Transverse colon (tissue), 4 donors: ENCODE measurements around the gene F11. TPM values are rescaled to one million over a fixed set of nuclear protein-coding genes. Genes with fewer than 3 reads are reported as not detected.
"Not testable (repeated sequence)": the region's sequence is repeated elsewhere in the genome, so short reads cannot be mapped to it uniquely, and the experiment has no call there.

Source experiments
- DNase-seq: peaks from one replicate; pipeline ENCODE4 v3.0.0-alpha.2; 2019
- H3K27ac ChIP-seq, 4 donors: fragments of 200-600 bp; sonication (generic); 2 replicates each; pipeline ENCODE4 v1.5.1; 2016 to 2018; ENCODE audit warnings: inconsistent platforms in 4 of 4
- H3K27me3 ChIP-seq: fragments of 200-600 bp; sonication (generic); 2 replicates; pipeline ENCODE4 v1.5.1; 2017; ENCODE audit warnings: inconsistent platforms
- H3K36me3 ChIP-seq, 4 donors: fragments of 200-600 bp; sonication (generic); 2 replicates each; pipeline ENCODE4 v1.5.1; 2017 to 2019; ENCODE audit warnings: inconsistent platforms in 4 of 4
- H3K4me1 ChIP-seq, 4 donors: fragments of 200-600 bp; sonication (generic); 2 replicates each; pipeline ENCODE4 v1.5.1; 2017 to 2020; ENCODE audit warnings: inconsistent platforms in 4 of 4
- H3K4me3 ChIP-seq, 4 donors: fragments of 200-600 bp; sonication (generic); 1 replicate in 1 of 4; 2 replicates in 3 of 4; pipeline versions ENCODE4 v1.5.1 to v1.6.1; 2017 to 2019; ENCODE audit warnings: inconsistent platforms in 4 of 4
- H3K9me3 ChIP-seq, 2 donors: fragments of 200-600 bp; sonication (generic); 2 replicates each; pipeline ENCODE4 v1.5.1; 2017 to 2019; ENCODE audit warnings: inconsistent platforms in 2 of 2
- CTCF ChIP-seq, 5 experiments: fragments of 200-600 bp in 3 of 5; fragments of 450-650 bp in 2 of 5; sonication (generic) in 3 of 5; IDR thresholded peaks; 1 replicate in 2 of 5; 2 replicates in 3 of 5; pipeline ENCODE4 v1.5.1; 2016 to 2017; ENCODE audit warnings: antibody characterized with exemption in 5 of 5, inconsistent platforms in 3 of 5, mild to moderate bottlenecking in 2 of 5, moderate library complexity in 1 of 5
- EP300 ChIP-seq: sonication (generic); formaldehyde crosslinking; IDR thresholded peaks from one replicate; pipeline ENCODE4 v1.6.1; 2017; ENCODE audit warnings: antibody characterized with exemption, low read depth
- POLR2A ChIP-seq: fragments of 450-650 bp; IDR thresholded peaks from one replicate; pipeline ENCODE4 v1.6.1; 2016; ENCODE audit warnings: antibody characterized with exemption, mild to moderate bottlenecking, moderate library complexity
- POLR2AphosphoS5 ChIP-seq, 3 donors: sonication (generic); formaldehyde crosslinking; IDR thresholded peaks; one replicate each; pipeline ENCODE4 v1.6.1; 2016; ENCODE audit warnings: antibody characterized with exemption in 3 of 3
- WGBS, 2 donors: methylation state at CpG; one replicate each; pipeline ENCODE4 v1.1.5; 2018; ENCODE audit warnings: low coverage in 1 of 2; 5-methylcytosine and 5-hydroxymethylcytosine counted together
- in situ Hi-C, 4 donors: fragments of 200-750 bp; cut with MboI; loops; one replicate each; pipeline versions ENCODE4 v1.15.0 to v1.15.1; 2017; ENCODE audit warnings: low sequenced_read_pairs in 3 of 4, low pct_ligation_motif_present in 1 of 4, low pct_unique_long_range_greater_than_20kb in 1 of 4
- intact Hi-C: fragments of 100-400 bp; cut with DNase I; formaldehyde crosslinking; loops from one replicate; pipeline ENCODE4 v1.15.1; 2023; ENCODE audit warnings: low total_unique reads
- total RNA-seq, 4 donors: library from RNA; depleted of rRNA; stranded (reverse); fragments of >200 nt; gene quantifications; one replicate each; pipeline ENCODE4 v1.1.0, GENCODE V29; 2016

The F11 gene
- total RNA-seq, 4 donors from 2014 or later, result not detected

- no peaks in the 10 kb centered on the region for H3K9me3 ChIP-seq
- in situ Hi-C loops, result no loop called here
- peaks cover 3% of the 10 kb centered on the region for H3K27me3 ChIP-seq
- no peak for DNase-seq
- TF ChIP-seq CTCF (IDR thresholded peaks at IDR 0.05), result no peak
- no peak for TF ChIP-seq EP300
- TF ChIP-seq POLR2A, result no peak
- TF ChIP-seq POLR2AphosphoS5 (IDR thresholded peaks at IDR 0.05), result no peak
- H3K36me3 ChIP-seq, result no peaks in the 10 kb centered on the region
- intact Hi-C loops, result no loop called here
- H3K4me3 ChIP-seq, result no peak overlapping the region
- no peak overlapping the region for H3K27ac ChIP-seq
- H3K4me1 ChIP-seq, result no peaks in the 10 kb centered on the region
- WGBS, 2 donors, result 77 to 83% methylated on average over 6 to 7 of the region's 7 CpGs
These were observed 1.3 kb upstream of the F11 start for GRCh38 chr4:186264660-186265059.

DNA sequence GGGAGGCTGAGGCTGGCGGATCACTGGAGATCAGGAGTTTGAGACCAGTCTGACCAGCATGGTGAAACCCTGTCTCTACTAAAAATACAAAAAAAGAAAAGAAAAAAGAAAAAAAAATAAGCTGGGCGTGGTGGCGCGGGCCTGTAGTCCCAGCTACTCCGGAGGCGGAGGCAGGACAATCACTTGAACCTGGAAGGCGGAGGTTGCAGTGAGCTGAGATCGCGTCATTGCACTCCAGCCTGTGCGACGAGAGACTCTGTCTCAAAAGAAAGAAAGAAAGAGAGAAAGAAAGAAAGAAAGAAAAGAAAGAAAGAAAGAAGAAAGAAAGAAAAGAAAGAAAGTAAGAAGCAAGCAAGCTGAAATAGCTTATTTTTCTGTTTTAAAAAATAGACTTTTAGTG lies 739 bp upstream of the F11 start:
- not testable (repeated sequence) for H3K27ac ChIP-seq
- 97% methylated on average over 11 of the region's 11 CpGs for WGBS, 2 donors

DNA sequence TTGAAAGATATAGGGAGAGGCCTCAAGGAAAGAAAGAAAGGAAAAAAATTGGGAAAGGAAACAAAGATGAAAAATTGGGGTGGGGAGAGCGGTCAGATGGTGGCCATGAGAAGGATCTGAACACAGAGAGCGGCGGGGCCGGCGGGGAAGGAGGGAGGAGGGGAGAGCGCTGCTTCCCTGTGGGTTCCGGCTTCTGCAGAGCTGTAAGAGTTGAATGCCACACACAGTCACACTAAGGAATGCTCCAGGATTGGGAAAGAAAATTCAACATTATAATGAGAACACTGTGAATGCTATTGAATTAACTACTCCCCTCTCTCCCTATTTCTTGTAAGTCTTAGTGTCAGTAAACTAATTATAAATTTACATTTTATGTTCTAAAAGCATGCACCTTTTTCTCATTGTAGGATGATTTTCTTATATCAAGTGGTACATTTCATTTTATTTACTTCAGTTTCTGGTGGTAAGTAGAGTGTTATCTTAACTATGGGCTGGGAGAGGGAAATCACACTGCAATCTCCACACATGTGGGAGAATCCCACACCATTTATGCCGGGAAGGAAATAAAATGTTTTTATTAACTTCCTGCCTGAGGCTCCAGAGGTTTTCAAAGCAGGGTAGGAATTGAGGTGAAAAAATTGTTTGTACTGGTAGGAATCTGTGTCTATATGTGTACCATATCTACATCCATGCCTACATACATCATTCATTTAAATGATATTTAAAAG lies 904 bp downstream of the F11 start:
- 31 to 42% methylated on average over 8 of the region's 8 CpGs for WGBS, 2 donors
- in situ Hi-C loops, result no loop called here
- H3K4me1 ChIP-seq, result no peaks in the 10 kb centered on the region
- intact Hi-C loops, result no loop called here
- no peaks in the 10 kb centered on the region for H3K9me3 ChIP-seq
- no peaks in the 10 kb centered on the region for H3K36me3 ChIP-seq
- H3K27me3 ChIP-seq, result peaks cover 3% of the 10 kb centered on the region
- no peak for DNase-seq
- TF ChIP-seq EP300 (no peak), POLR2A (no peak), POLR2AphosphoS5 (IDR thresholded peaks at IDR 0.05) (no peak), CTCF (IDR thresholded peaks at IDR 0.05) (no peak)
- H3K27ac ChIP-seq, result no peak overlapping the region
- no peak overlapping the region for H3K4me3 ChIP-seq

More for the DNA sequence above, 739 bp upstream of the F11 start:
- in situ Hi-C loops, H3K4me1 ChIP-seq, H3K36me3 ChIP-seq, H3K9me3 ChIP-seq, DNase-seq, H3K4me3 ChIP-seq, intact Hi-C loops, H3K27me3 ChIP-seq: not testable (repeated sequence)

GRCh38 chr4:186271081-186271678 lies 5.2 kb downstream of the F11 start:
- TF ChIP-seq POLR2AphosphoS5 (IDR thresholded peaks at IDR 0.05), result no peak
- DNase-seq, result no peak
- in situ Hi-C loops, result no loop called here
- H3K27me3 ChIP-seq, result peaks cover 8% of the 10 kb centered on the region
- intact Hi-C loops, result no loop called here
- no peaks in the 10 kb centered on the region for H3K36me3 ChIP-seq
- WGBS, 2 donors, result 57 to 74% methylated on average over 9 of the region's 9 CpGs
- H3K9me3 ChIP-seq, result no peaks in the 10 kb centered on the region
- H3K4me1 ChIP-seq, result no peaks in the 10 kb centered on the region
- no peak overlapping the region for H3K4me3 ChIP-seq
- H3K27ac ChIP-seq, result no peak overlapping the region

DNA sequence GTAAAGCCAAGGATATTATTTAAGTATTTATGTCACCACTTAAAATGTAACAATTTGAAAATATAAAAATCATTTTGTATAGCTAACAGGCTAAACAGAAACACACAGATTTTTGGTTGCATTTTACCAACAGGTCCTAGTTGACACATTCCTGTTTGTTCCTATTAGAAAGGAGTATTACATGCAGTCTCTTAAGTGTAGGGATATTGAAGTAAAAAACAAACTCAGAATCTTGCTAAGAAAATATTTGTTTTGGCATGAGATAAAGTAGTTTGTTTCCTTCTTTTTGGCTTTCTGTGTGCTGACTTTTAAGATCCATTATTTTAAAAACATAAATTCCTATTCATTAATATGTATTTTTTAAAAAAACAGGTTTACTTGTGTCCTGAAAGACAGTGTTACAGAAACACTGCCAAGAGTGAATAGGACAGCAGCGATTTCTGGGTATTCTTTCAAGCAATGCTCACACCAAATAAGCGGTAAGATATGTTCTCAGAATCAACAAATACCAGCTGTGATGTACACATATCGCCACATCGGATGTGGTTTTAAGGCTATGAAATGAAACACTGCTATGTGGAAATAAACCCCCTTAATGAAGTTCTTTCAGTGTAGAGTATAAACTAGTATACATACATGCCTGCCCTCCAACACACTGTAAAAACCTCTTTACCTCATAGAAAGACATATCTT lies 6.9 kb downstream of the F11 start:
- no peak for DNase-seq

DNA sequence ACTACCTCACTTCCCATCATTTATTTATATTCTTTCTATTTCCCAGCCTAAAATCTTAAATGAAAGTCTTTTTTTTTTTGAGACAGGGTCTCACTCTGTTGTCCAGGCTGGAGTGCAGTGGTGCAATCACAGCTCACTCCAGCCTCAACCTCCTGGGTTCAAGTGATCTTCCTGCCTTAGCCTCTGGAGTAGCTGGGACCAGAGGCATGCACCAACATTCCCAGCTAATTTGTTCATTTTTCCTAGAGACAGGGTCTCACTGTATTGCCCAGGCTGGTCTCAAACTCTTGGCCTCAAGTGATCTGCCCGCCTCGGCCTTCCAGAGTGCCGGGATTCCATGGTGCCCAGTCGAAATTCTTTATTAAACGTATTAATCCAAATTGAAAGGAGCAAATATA lies 7.4 kb downstream of the F11 start:
- H3K27ac ChIP-seq, H3K4me3 ChIP-seq, H3K4me1 ChIP-seq, H3K36me3 ChIP-seq, H3K9me3 ChIP-seq, in situ Hi-C loops, H3K27me3 ChIP-seq, intact Hi-C loops, DNase-seq: not testable (repeated sequence)
- WGBS, 2 donors, result 86 to 91% methylated on average over 5 of the region's 5 CpGs

More for the DNA sequence above, 6.9 kb downstream of the F11 start:
- H3K27ac ChIP-seq, result no peak overlapping the region
- TF ChIP-seq EP300, result no peak
- no peak for TF ChIP-seq POLR2A
- TF ChIP-seq CTCF (IDR thresholded peaks at IDR 0.05), result no peak
- no peak for TF ChIP-seq POLR2AphosphoS5 (IDR thresholded peaks at IDR 0.05)
- no peaks in the 10 kb centered on the region for H3K9me3 ChIP-seq
- H3K27me3 ChIP-seq, result peaks cover 5% of the 10 kb centered on the region
- no peak overlapping the region for H3K4me3 ChIP-seq
- in situ Hi-C loops, result no loop called here
- no peaks in the 10 kb centered on the region for H3K4me1 ChIP-seq
- H3K36me3 ChIP-seq, result no peaks in the 10 kb centered on the region
- intact Hi-C loops, result no loop called here
- 76 to 80% methylated on average over 4 of the region's 4 CpGs for WGBS, 2 donors
